ENCODE measurements around the gene TBX1. TPM values are rescaled to one million over a fixed set of nuclear protein-coding genes. Genes with fewer than 3 reads are reported as not detected.

The TBX1 gene
- total RNA-seq, 4 donors from 2014 or later: 0.65 to 2.7 TPM; not detected in 2

DNA sequence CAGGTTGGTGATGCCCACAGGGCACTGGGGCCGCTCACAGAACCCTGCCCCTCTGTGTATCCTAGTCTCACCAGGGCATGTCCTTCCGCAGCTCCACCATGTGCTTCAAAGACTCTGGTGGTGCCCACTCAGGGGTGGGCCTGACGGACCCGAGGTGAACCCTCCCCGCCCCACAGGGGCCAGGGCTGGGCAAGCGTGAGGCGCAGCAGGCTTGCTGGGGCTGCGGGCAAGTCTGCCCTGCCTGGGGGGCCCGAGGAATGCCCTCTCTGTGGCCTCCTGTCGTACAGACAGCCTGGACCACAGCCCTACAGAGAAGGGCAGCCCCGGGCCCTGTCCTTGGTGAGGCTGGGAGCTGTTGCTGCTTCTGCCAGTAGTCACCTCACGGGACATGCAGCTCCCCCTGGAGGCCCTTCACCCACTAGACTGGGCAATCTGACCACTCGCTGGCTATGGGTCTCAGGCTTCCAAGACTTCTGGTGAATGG lies 40.2 kb downstream of the TBX1 start:
- DNase-seq (ENCODE audit: low spot score) (no peak), ATAC-seq (ENCODE audit: low FRiP score) (no peak)
- no peak for TF ChIP-seq CTCF (IDR thresholded peaks at IDR 0.05)

- ATAC-seq (ENCODE audit: low FRiP score): peak; percentile 33
- no peak for DNase-seq (ENCODE audit: low spot score)
- TF ChIP-seq CTCF (IDR thresholded peaks at IDR 0.05): no peak
These were observed 40.9 kb downstream of the TBX1 start for GRCh38 chr22:19801340-19802000.

DNA sequence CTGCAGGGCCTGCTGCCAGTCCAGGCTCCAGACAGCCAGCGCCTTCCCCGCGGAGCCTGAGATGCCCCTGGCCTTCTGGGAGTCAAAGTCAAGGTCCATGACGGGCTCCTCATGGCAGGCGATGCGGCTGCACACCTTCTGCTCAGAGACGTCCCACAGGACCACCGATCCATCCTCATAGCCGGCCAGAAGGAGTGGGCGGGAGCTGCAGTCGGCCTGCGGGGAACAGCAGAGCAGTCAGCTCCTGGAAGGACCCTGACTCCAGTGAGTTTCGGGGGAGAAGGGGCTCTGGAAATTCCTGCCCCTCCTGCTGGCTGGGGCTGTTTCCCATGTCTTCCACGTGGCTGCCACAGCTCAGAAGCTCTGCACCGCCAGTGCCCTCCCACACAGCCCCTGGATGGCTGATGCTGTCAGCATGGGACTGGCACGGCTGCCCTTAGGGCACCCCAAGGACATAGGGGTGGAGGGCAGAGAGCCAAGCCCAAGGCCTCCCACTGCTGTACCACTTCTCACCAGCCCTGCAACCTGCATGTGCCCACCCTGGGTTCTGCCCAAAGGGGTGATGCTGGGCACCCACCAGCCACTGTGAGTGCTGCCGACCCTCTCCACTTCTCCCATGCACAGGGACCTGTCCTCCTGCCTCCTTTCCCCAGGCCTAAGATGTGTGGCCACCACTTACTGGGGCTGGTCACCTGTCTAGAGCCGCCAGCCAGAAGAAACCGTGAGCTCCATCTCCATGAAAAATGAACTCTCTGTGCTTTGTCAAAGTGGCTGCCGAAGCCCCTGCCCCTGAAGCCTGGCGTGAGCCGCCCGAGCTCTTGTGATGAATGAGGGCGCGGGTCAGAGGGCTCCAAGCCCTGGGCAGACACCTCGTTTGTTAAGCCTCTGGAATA lies 41.7 kb downstream of the TBX1 start:
- ATAC-seq (ENCODE audit: low FRiP score) (no peak), DNase-seq (ENCODE audit: low spot score) (no peak)

GRCh38 chr22:19802894-19803735 lies 42.5 kb downstream of the TBX1 start:
- DNase-seq (ENCODE audit: low spot score) (no peak), ATAC-seq (ENCODE audit: low FRiP score) (no peak)
- TF ChIP-seq CTCF (IDR thresholded peaks at IDR 0.05): no peak

More for the DNA sequence above, 41.7 kb downstream of the TBX1 start:
- TF ChIP-seq CTCF (IDR thresholded peaks at IDR 0.05): no peak

DNA sequence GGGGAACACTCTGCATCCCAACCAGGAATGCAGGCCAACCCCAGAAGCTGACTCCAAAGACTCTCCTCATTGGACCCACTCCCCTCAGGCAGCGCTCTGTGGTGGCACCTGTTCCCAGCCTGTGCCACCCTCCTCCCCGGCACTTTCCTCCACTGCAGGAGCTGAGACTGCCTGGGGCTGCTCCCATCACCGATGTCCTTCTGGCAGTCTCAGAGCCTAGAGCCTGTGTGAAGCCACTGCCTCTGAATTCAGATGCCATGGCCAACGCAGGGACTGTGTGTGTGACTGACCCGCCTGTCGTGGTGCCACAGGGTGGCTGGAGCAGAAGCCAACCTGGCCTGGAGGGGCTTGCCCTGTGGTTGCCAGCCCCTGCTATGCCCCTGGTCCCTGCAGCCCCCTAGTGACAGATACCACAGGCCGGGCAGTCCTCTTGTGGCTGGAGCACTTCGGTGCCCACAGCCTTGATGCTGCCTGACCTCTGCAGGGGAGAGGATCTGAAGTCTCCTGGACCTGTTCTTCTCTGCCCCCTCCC lies 43.2 kb downstream of the TBX1 start:
- ATAC-seq (ENCODE audit: low FRiP score) (no peak), DNase-seq (ENCODE audit: low spot score) (no peak)
- TF ChIP-seq CTCF (IDR thresholded peaks at IDR 0.05): no peak

- ATAC-seq (ENCODE audit: low FRiP score) (no peak), DNase-seq (ENCODE audit: low spot score) (no peak)
- TF ChIP-seq CTCF (IDR thresholded peaks at IDR 0.05): no peak
These were observed 45.2 kb downstream of the TBX1 start for GRCh38 chr22:19805821-19806212.

Data from omental fat pad (tissue), 4 donors.